Neural cell (in vitro differentiated cells): ENCODE data around the gene LPP. TPM values are rescaled to one million over a fixed set of nuclear protein-coding genes. Genes with fewer than 3 reads are reported as not detected.

ENCODE experiments used
- H2AFZ ChIP-seq: fragments of 200-600, 300-800 bp; sonication (generic), shearing (Covaris generic); 2 replicates; pipeline ENCODE4 v1.6.0; 2014; ENCODE audit warnings: low read depth, mild to moderate bottlenecking, antibody characterized with exemption, low read length, moderate library complexity
- H3F3A ChIP-seq: fragments of 200-600 bp; shearing (Covaris generic); 2 replicates; pipeline ENCODE4 v1.6.1; 2016; ENCODE audit warnings: mild to moderate bottlenecking, moderate library complexity, mixed read lengths, antibody characterized with exemption, low read length; ENCODE audit not compliant: insufficient read depth, poor library complexity, severe bottlenecking
- H3K27ac ChIP-seq: fragments of 200-600, 300-800 bp; sonication (generic), shearing (Covaris generic); 2 replicates; pipeline ENCODE4 v1.5.1; 2014; ENCODE audit warnings: mild to moderate bottlenecking, low read length, moderate library complexity
- H3K27me3 ChIP-seq: fragments of 300-800, 200-600 bp; sonication (generic), shearing (Covaris generic); 2 replicates; pipeline ENCODE4 v1.6.0; 2014; ENCODE audit warnings: mild to moderate bottlenecking, low read depth, low read length, moderate library complexity; ENCODE audit not compliant: insufficient read depth
- H3K36me3 ChIP-seq: fragments of 300-800, 200-600 bp; sonication (generic), shearing (Covaris generic); 2 replicates; pipeline ENCODE4 v1.5.1; 2014; ENCODE audit warnings: mild to moderate bottlenecking, antibody characterized with exemption, low read length, moderate library complexity; ENCODE audit not compliant: insufficient read depth
- H3K4me2 ChIP-seq: fragments of 300-800, 200-600 bp; sonication (generic), shearing (Covaris generic); 2 replicates; pipeline ENCODE4 v1.6.0; 2014; ENCODE audit warnings: mild to moderate bottlenecking, low read length
- H3K4me3 ChIP-seq: fragments of 300-800, 200-600 bp; sonication (generic), shearing (Covaris generic); 2 replicates; pipeline ENCODE4 v1.5.1; 2014; ENCODE audit warnings: mild to moderate bottlenecking, low read length, moderate library complexity
- H3K79me2 ChIP-seq: fragments of 200-600 bp; shearing (Covaris generic); replicated peaks from 2 replicates; pipeline ENCODE4 v1.6.0; 2014; ENCODE audit warnings: mild to moderate bottlenecking, low read length, moderate library complexity; ENCODE audit not compliant: insufficient read depth
- H3K9ac ChIP-seq: fragments of 300-800, 200-600 bp; sonication (generic), shearing (Covaris generic); 2 replicates; pipeline ENCODE4 v1.6.1; 2016; ENCODE audit warnings: mild to moderate bottlenecking, low read length, mixed read lengths
- H3K9me2 ChIP-seq: fragments of 200-600 bp; shearing (Covaris generic); 2 replicates; pipeline ENCODE4 v1.6.1; 2016; ENCODE audit warnings: mild to moderate bottlenecking, low read length, mixed read lengths; ENCODE audit not compliant: insufficient read depth
- H3K9me3 ChIP-seq: fragments of 200-600, 300-800 bp; sonication (generic), shearing (Covaris generic); 2 replicates; pipeline ENCODE4 v1.6.1; 2016; ENCODE audit warnings: mild to moderate bottlenecking, mixed run types, low read length, moderate library complexity, mixed read lengths
- H4K20me1 ChIP-seq: fragments of 200-600 bp; shearing (Covaris generic); 2 replicates; pipeline ENCODE4 v1.6.1; 2016; ENCODE audit warnings: mild to moderate bottlenecking, mixed run types; ENCODE audit not compliant: insufficient read depth
- CTCF ChIP-seq: fragments of 450-650 bp; IDR thresholded peaks from 2 replicates; pipeline ENCODE4 v1.5.1; 2014; ENCODE audit warnings: antibody characterized with exemption, mild to moderate bottlenecking, moderate library complexity; ENCODE audit not compliant: poor library complexity, severe bottlenecking
- EP300 ChIP-seq: fragments of 450-650 bp; conservative IDR thresholded peaks from 2 replicates; pipeline ENCODE4 v1.6.1; 2014; ENCODE audit warnings: antibody characterized with exemption, mild to moderate bottlenecking, moderate library complexity; ENCODE audit not compliant: poor library complexity, severe bottlenecking
- EZH2 ChIP-seq: fragments of 200-600, 300-800 bp; shearing (Covaris generic), sonication (generic); IDR thresholded peaks from 2 replicates; pipeline ENCODE4 v1.6.1; 2014; ENCODE audit warnings: antibody characterized with exemption, low read length, borderline replicate concordance, mild to moderate bottlenecking; ENCODE audit not compliant: insufficient read depth, poor library complexity, severe bottlenecking
- MXI1 ChIP-seq: fragments of 450-650 bp; conservative IDR thresholded peaks from 2 replicates; pipeline ENCODE4 v1.6.1; 2014; ENCODE audit warnings: antibody characterized with exemption, mild to moderate bottlenecking; ENCODE audit not compliant: poor library complexity, severe bottlenecking
- POLR2AphosphoS5 ChIP-seq: IDR thresholded peaks from 2 replicates; pipeline ENCODE4 v1.6.1; 2012
- RAD21 ChIP-seq: fragments of 450-650 bp; conservative IDR thresholded peaks from 2 replicates; pipeline ENCODE4 v1.6.1; 2014; ENCODE audit warnings: antibody characterized with exemption, mild to moderate bottlenecking, moderate library complexity
- REST ChIP-seq: IDR thresholded peaks from 2 replicates; pipeline ENCODE4 v1.6.1; 2012; ENCODE audit warnings: borderline replicate concordance
- SMC3 ChIP-seq: fragments of 450-650 bp; conservative IDR thresholded peaks from 2 replicates; pipeline ENCODE4 v1.6.1; 2014; ENCODE audit warnings: antibody characterized with exemption, mild to moderate bottlenecking, moderate library complexity; ENCODE audit not compliant: poor library complexity
- TAF1 ChIP-seq: IDR thresholded peaks from 2 replicates; pipeline ENCODE4 v1.6.1; 2012; ENCODE audit warnings: low read depth
- polyA plus RNA-seq: library from polyadenylated mRNA; depleted of rRNA; stranded (reverse); fragments of >200 nt; gene quantifications from 2 replicates; pipeline ENCODE4 v1.2.3, GENCODE V29; 2014

The LPP gene
- polyA plus RNA-seq, 1 donor from 2014 or later, result 3.0 TPM

GRCh38 chr3:188487652-188488051, 333.7 kb downstream of the LPP start:
- no peak for TF ChIP-seq REST
- TF ChIP-seq RAD21, result no peak
- no peak for TF ChIP-seq SMC3
- no peak for TF ChIP-seq POLR2AphosphoS5
- no peak for TF ChIP-seq EP300
- TF ChIP-seq MXI1, result no peak
- no peak for TF ChIP-seq EZH2
- TF ChIP-seq TAF1, result no peak
- TF ChIP-seq CTCF, result no peak
- no peaks in the 10 kb centered on the region for H3K9me2 ChIP-seq
- no peaks in the 10 kb centered on the region for H4K20me1 ChIP-seq

GRCh38 chr3:188488801-188489200, 334.8 kb downstream of the LPP start:
- no peaks in the 10 kb centered on the region for H3K27me3 ChIP-seq
- TF ChIP-seq CTCF, result no peak
- TF ChIP-seq SMC3, result no peak
- no peak for TF ChIP-seq EZH2
- no peak for TF ChIP-seq MXI1
- TF ChIP-seq RAD21, result no peak
- no peak for TF ChIP-seq TAF1
- TF ChIP-seq REST, result no peak
- no peak for TF ChIP-seq POLR2AphosphoS5
- no peak for TF ChIP-seq EP300
- H4K20me1 ChIP-seq, result no peaks in the 10 kb centered on the region
- H3F3A ChIP-seq, result no peaks in the 10 kb centered on the region
- H3K4me3 ChIP-seq, result no peak overlapping the region
- no peaks in the 10 kb centered on the region for H3K79me2 ChIP-seq
- no peak overlapping the region for H3K27ac ChIP-seq
- H2AFZ ChIP-seq, result no peak overlapping the region
- no peak overlapping the region for H3K4me2 ChIP-seq
- H3K36me3 ChIP-seq, result no peaks in the 10 kb centered on the region
- no peaks in the 10 kb centered on the region for H3K9me3 ChIP-seq
- H3K9ac ChIP-seq, result no peak overlapping the region
- no peaks in the 10 kb centered on the region for H3K9me2 ChIP-seq

More at GRCh38 chr3:188487652-188488051, 333.7 kb downstream of the LPP start:
- H3K27ac ChIP-seq, result no peak overlapping the region
- H2AFZ ChIP-seq, result no peak overlapping the region
- no peaks in the 10 kb centered on the region for H3K79me2 ChIP-seq
- no peak overlapping the region for H3K4me3 ChIP-seq
- H3K36me3 ChIP-seq, result no peaks in the 10 kb centered on the region
- H3K4me2 ChIP-seq, result no peak overlapping the region
- no peaks in the 10 kb centered on the region for H3K9me3 ChIP-seq
- no peak overlapping the region for H3K9ac ChIP-seq
- H3F3A ChIP-seq, result no peaks in the 10 kb centered on the region
- H3K27me3 ChIP-seq, result no peaks in the 10 kb centered on the region
